Heart left ventricle (tissue), 16 donors: ENCODE results near the gene ADCY3. TPM values are rescaled to one million over a fixed set of nuclear protein-coding genes. Genes with fewer than 3 reads are reported as not detected.
A peak's percentile ranks its signal among the peaks of the same experiment; 100 is the strongest.

ENCODE experiments used
- ATAC-seq, 4 donors: fragments of 200-7000 bp; cut with Tn5 transposase; one replicate each; pipeline ENCODE4 v1.9.1; 2020 to 2022; ENCODE audit warnings: moderate library complexity in 4 of 4, mild to moderate bottlenecking in 3 of 4, moderate number of reproducible peaks in 1 of 4
- DNase-seq, 5 donors: peaks; one replicate each; pipeline ENCODE4 v3.0.0-alpha.2; 2020
- H3K27ac ChIP-seq, 12 donors: fragments of 200-600 bp; sonication (generic) in 4 of 12; one replicate each; pipeline versions ENCODE4 v1.5.0 to v1.8.0; 2016 to 2022; ENCODE audit warnings: mild to moderate bottlenecking in 2 of 12
- H3K27me3 ChIP-seq, 9 donors: fragments of 200-600 bp; sonication (generic) in 2 of 9; one replicate each; pipeline versions ENCODE4 v1.5.1 to v1.8.0; 2016 to 2022; ENCODE audit warnings: mild to moderate bottlenecking in 3 of 9
- H3K36me3 ChIP-seq, 9 donors: fragments of 200-600 bp; sonication (generic) in 2 of 9; one replicate each; pipeline versions ENCODE4 v1.5.0 to v1.8.0; 2018 to 2022; ENCODE audit warnings: mild to moderate bottlenecking in 2 of 9
- H3K4me1 ChIP-seq, 12 donors: fragments of 200-600 bp; sonication (generic) in 4 of 12; one replicate each; pipeline versions ENCODE4 v1.5.0 to v1.8.0; 2016 to 2022; ENCODE audit warnings: mild to moderate bottlenecking in 3 of 12
- H3K4me3 ChIP-seq, 12 donors: fragments of 200-600 bp; sonication (generic) in 4 of 12; one replicate each; pipeline versions ENCODE4 v1.5.0 to v1.8.0; 2017 to 2022; ENCODE audit warnings: mild to moderate bottlenecking in 9 of 12, moderate library complexity in 4 of 12
- H3K9me3 ChIP-seq, 12 donors: fragments of 200-600 bp; sonication (generic) in 4 of 12; one replicate each; pipeline versions ENCODE4 v1.5.0 to v1.8.0; 2016 to 2022; ENCODE audit warnings: mild to moderate bottlenecking in 1 of 12
- CTCF ChIP-seq, 12 donors: fragments of 200-600 bp; sonication (generic) in 4 of 12; IDR thresholded peaks; one replicate each; pipeline versions ENCODE4 v1.5.0 to v1.8.0; 2018 to 2022; ENCODE audit warnings: antibody characterized with exemption in 12 of 12, mild to moderate bottlenecking in 5 of 12
- POLR2A ChIP-seq, 2 donors: fragments of 450-650 bp; IDR thresholded peaks; one replicate each; pipeline ENCODE4 v1.6.1; 2017; ENCODE audit warnings: antibody characterized with exemption in 2 of 2, mild to moderate bottlenecking in 2 of 2, moderate library complexity in 2 of 2
- WGBS, 4 donors: extraction: QIAGEN DNeasy Blood & Tissue Kit in 2 of 4; methylation state at CpG; one replicate each; pipeline versions ENCODE4 v1.1.5 to v1.1.7; 2013 to 2018; 5-methylcytosine and 5-hydroxymethylcytosine counted together
- intact Hi-C, 10 donors: fragments of 100-400 bp; cut with DNase I; formaldehyde crosslinking; loops; one replicate each; pipeline versions ENCODE4 v1.11.1 to v1.14.2; 2022
- polyA plus RNA-seq, 2 donors: library from polyadenylated mRNA; stranded (reverse); fragments of 200-250 nt; gene quantifications; one replicate each; pipeline ENCODE4 v1.2.3, GENCODE V29; 2013
- total RNA-seq, 9 donors: library from RNA; depleted of rRNA in 2 of 9; stranded (reverse); fragments of >200 nt in 2 of 9; fragmentation: NEBNext Ultra II Directional in 3 of 9; extraction: Animal tissue kit (Norgen Biotek cat#: 25700) in 3 of 9; gene quantifications; one replicate each; pipeline versions ENCODE4 v1.1.0 to v1.2.4, GENCODE V29; 2016 to 2023
- donor health status: ischemic (EF 13 %, LVEDD 7.1; RV severe dilation, severe dysfunction).
- donor health status: healthy with polysubstance abuse.
- donor health status: DM: no; HTN: yes; CAD: no.
- donor health status: DM: no; HTN: no; CAD: no.
- donor health status: ischemic (EF 25% LVEDD 6.9; RV normal size, moderate dysfunction).
- donor health status: ischemic (EF 25% LVEDD 5.7; RV mildly dilated, moderate dysfunction).
- donor health status: healthy.
- donor health status: DM: yes; HTN: yes; CAD: no.
- donor health status: ischemic (EF 35%, LVEDD 5.7; RV mildly dilated, moderate dysfunction).
- donor health status: nonischemic (EF 11% LVEDD 7.7; RV severe dilation, severe dysfunction).
- donor health status: DM: yes; HTN: yes; CAD: no.
- donor health status: PGD.
- donor health status: ischemic (EF 29% LVEDD 5.4; RV normal size, mild dysfunction).
- donor health status: nonischemic (EF 23%, LVEDD 6.1; RV moderate dilation, normal function).

The ADCY3 gene
- total and polyA plus RNA-seq, 11 donors, result 9.3 to 36.0 (median 14.4) TPM

- Histone ChIP-seq H3K4me1 (peaks cover 0 to 25% (median 5%) of the 10 kb centered on the region in 12 donors), H3K27ac (peak overlapping the region; percentile 90 to 100 (median 98)), H3K4me3 (peak overlapping the region; percentile 30 to 97 (median 74)), H3K9me3 (no peaks in the 10 kb centered on the region), H3K36me3 (peaks cover 0 to 14% (median 5%) of the 10 kb centered on the region in 9 donors), H3K27me3 (no peaks in the 10 kb centered on the region)
- DNase-seq, result no peak
- intact Hi-C loops, result loop anchor here in 2 of 10 donors (2.0 to 5.0 kb wide), 4 partner anchors 35 to 302 kb away; partner anchors contain the start of genes NCOA1 (in 2 of the 2) and DNAJC27 (in 1 of the 2)
- ATAC-seq, result no peak
- 3 to 6% (median 5%) methylated on average over 6 of the region's 6 CpGs for whole genome bisulfite sequencing, 4 donors
- no peak for TF ChIP-seq POLR2A (IDR thresholded peaks at IDR 0.05)
- no peak for TF ChIP-seq CTCF (IDR thresholded peaks at IDR 0.05)
Measured at GRCh38 chr2:24792542-24792873, 127.5 kb downstream of the ADCY3 start.

- DNase-seq (no peak), ATAC-seq (no peak)
- H3K9me3 ChIP-seq, result no peaks in the 10 kb centered on the region
- WGBS, 4 donors, result 89 to 98% (median 96%) methylated on average over 5 of the region's 5 CpGs
- H3K4me1 ChIP-seq, result peaks cover 0 to 25% (median 5%) of the 10 kb centered on the region in 12 donors
- peaks cover 0 to 14% (median 5%) of the 10 kb centered on the region in 9 donors for H3K36me3 ChIP-seq
- intact Hi-C loops, result loop anchor here in 2 of 10 donors (5.0 kb wide), 3 partner anchors 36 to 299 kb away; partner anchors contain the start of genes DNAJC27 (in 1 of the 2) and NCOA1 (in 1 of the 2)
- H3K4me3 ChIP-seq, result no peak overlapping the region
- no peaks in the 10 kb centered on the region for H3K27me3 ChIP-seq
- TF ChIP-seq POLR2A (IDR thresholded peaks at IDR 0.05), result no peak
- TF ChIP-seq CTCF (IDR thresholded peaks at IDR 0.05), result no peak
- H3K27ac ChIP-seq, result no peak overlapping the region
Measured at GRCh38 chr2:24791452-24791851, 128.6 kb downstream of the ADCY3 start.

- Histone ChIP-seq H3K4me1 (peaks cover 0 to 15% (median 5%) of the 10 kb centered on the region in 12 donors), H3K4me3 (no peak overlapping the region), H3K27ac (peak overlapping the region in 1 of 12 donors; percentile 10), H3K27me3 (no peaks in the 10 kb centered on the region), H3K9me3 (no peaks in the 10 kb centered on the region), H3K36me3 (peaks cover 0 to 12% (median 5%) of the 10 kb centered on the region in 9 donors)
- 49 to 56% (median 52%) methylated on average over 3 of the region's 3 CpGs for WGBS, 4 donors
- no peak for TF ChIP-seq CTCF (IDR thresholded peaks at IDR 0.05)
- no peak for TF ChIP-seq POLR2A (IDR thresholded peaks at IDR 0.05)
- intact Hi-C loops, result no loop called here
- DNase-seq (no peak), ATAC-seq (no peak)
Measured at GRCh38 chr2:24788816-24789215, 131.2 kb downstream of the ADCY3 start.

- TF ChIP-seq POLR2A (IDR thresholded peaks at IDR 0.05) (no peak), CTCF (IDR thresholded peaks at IDR 0.05) (no peak)
- no peak for ATAC-seq
- intact Hi-C loops, result no loop called here
Measured at GRCh38 chr2:24787532-24787931, 132.5 kb downstream of the ADCY3 start.

More at GRCh38 chr2:24787532-24787931, 132.5 kb downstream of the ADCY3 start:
- no peaks in the 10 kb centered on the region for H3K9me3 ChIP-seq
- DNase-seq, result no peak
- 55 to 68% (median 61%) methylated on average over 2 of the region's 2 CpGs for WGBS, 4 donors
- peaks cover 0 to 12% (median 4%) of the 10 kb centered on the region in 12 donors for H3K4me1 ChIP-seq
- no peak overlapping the region for H3K4me3 ChIP-seq
- no peaks in the 10 kb centered on the region for H3K27me3 ChIP-seq
- peaks cover 0 to 12% (median 5%) of the 10 kb centered on the region in 9 donors for H3K36me3 ChIP-seq
- no peak overlapping the region for H3K27ac ChIP-seq
